Ureter (tissue), 1 donor: ENCODE measurements around the gene MOBP. TPM values are rescaled to one million over a fixed set of nuclear protein-coding genes. Genes with fewer than 3 reads are reported as not detected.

Experiments used
- DNase-seq: peaks from one replicate; pipeline ENCODE4 v3.0.0-alpha.2; 2020; ENCODE audit warnings: low spot score
- total RNA-seq: library from RNA; stranded (reverse); gene quantifications from one replicate; pipeline ENCODE4 v1.2.4, GENCODE V29; 2023
- donor health status: DM: yes; HTN: yes; CAD: no.

MOBP gene
- total RNA-seq, 1 donor from 2014 or later: not detected

- no peak for DNase-seq
These were observed 30.3 kb downstream of the MOBP start for GRCh38 chr3:39497753-39498152.

DNA sequence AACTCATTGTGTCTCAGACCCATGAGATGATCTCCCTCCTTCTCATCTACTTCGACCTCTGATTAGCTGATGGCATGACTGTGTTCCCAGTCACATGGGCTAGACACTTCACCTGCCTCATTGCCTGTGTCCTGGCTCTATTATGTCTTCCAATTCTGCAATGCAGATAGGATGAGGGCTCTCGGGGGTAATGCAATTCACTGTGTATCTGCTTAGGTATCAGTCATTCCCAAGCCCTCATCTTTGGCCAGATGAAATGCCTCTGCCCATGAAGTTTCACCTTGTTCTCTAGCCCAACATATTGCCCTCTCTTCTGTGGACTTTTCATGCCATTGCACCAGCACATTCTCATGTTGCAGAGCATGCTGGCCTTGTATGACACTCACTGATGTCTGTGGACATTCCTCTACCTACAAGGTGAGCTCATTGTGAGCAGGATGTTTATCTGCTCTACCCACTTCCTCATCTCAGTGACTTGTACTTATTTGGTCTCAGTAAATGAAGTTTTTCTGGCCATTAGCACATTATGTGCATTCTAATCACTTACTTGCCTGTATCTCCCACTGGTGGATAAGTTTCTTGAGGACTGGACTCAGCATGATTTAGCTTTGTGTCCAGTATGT lies 32.3 kb downstream of the MOBP start:
- no peak for DNase-seq

GRCh38 chr3:39501059-39501458 lies 33.6 kb downstream of the MOBP start:
- no peak for DNase-seq

GRCh38 chr3:39501968-39502837 lies 34.7 kb downstream of the MOBP start:
- DNase-seq: no peak

DNA sequence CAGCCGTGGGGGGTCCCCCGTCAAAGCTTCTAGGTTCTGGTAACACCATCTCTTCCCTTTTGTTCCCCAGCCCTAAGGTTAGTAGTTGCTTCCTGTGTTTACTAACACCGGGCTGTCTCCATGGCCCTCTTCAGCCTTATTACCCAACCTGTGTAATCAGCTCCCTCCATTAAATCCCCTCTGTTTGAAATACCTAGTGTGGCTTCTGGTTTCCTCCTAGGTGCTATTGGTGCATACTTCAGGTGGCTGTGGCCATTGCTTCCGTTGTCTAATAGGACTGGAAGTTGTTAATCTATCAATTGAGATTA lies 35.3 kb downstream of the MOBP start:
- DNase-seq: no peak

- DNase-seq: no peak
These were observed 38.6 kb downstream of the MOBP start for GRCh38 chr3:39505866-39506742.

GRCh38 chr3:39506863-39507262 lies 39.4 kb downstream of the MOBP start:
- no peak for DNase-seq

- DNase-seq: no peak
These were observed 46.4 kb downstream of the MOBP start for GRCh38 chr3:39513791-39514369.

- DNase-seq: no peak
These were observed 48.4 kb downstream of the MOBP start for GRCh38 chr3:39515681-39516441.

DNA sequence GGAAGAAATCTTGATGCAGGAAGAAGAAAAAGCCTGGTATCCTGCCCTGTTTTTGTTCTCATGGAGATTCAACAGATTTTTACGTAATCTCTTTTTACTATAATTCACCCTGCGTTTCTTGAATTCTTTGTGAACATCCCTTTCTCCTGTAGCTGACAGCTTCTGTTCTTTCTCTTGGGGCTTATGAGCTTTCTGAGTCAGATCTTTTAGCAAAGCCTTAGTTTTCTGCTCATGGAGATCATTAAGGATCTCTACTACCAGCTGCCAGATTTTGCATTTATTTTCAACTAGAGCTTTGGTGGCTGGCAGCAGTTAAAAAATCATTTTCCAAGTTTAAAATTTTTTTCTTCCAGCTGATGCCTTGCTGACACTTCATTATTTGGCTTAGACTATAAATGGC lies 51.6 kb downstream of the MOBP start:
- DNase-seq: no peak

- DNase-seq: no peak
These were observed 52.2 kb downstream of the MOBP start for GRCh38 chr3:39519554-39520288.

GRCh38 chr3:39521456-39521855 lies 54.0 kb downstream of the MOBP start:
- DNase-seq: no peak

- DNase-seq: no peak
These were observed 56.6 kb downstream of the MOBP start for GRCh38 chr3:39524107-39524506.

- DNase-seq: no peak
These were observed 61.4 kb downstream of the MOBP start for GRCh38 chr3:39528844-39529243.

GRCh38 chr3:39529577-39529976 lies 62.1 kb downstream of the MOBP start:
- no peak for DNase-seq

DNA sequence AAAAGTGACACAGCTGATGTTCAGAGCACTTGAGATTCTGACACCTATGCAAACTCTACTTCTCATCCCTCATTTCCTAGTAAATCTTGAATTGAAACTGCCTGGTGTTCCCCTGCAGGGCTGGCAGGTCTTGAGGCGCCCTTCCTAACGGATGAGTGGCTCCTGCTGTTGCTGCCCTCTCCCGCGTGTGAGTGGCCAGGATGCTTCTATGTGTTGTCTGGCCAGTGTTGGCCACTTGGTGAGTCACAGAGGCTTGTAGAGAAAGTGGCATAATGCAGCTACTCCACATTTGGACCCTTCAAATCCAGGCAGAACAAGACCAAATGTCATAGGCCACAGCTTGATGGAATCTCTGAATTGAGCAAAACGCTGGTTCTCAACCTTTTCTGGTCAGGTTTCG lies 63.6 kb downstream of the MOBP start:
- no peak for DNase-seq

- no peak for DNase-seq
These were observed 64.2 kb downstream of the MOBP start for GRCh38 chr3:39531665-39532064.

GRCh38 chr3:39532777-39533176 lies 65.3 kb downstream of the MOBP start:
- no peak for DNase-seq

DNA sequence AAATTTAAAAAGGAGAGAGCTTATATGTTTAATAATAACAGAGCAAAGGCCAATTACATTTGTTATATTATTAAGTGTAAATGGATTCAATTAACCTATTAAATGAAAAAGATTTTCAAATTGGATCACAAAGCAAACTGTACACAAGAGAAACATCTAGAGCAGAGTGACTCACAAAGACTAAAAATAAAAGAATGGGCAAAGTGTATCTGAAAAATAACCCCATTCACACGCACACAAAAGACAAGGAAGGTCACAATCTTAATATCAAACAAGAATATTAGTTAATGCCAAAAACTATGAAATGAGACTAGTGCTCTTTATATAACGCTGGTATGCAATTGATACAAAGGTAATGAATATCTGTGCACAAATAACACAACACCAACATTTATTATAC lies 65.7 kb downstream of the MOBP start:
- DNase-seq: no peak

DNA sequence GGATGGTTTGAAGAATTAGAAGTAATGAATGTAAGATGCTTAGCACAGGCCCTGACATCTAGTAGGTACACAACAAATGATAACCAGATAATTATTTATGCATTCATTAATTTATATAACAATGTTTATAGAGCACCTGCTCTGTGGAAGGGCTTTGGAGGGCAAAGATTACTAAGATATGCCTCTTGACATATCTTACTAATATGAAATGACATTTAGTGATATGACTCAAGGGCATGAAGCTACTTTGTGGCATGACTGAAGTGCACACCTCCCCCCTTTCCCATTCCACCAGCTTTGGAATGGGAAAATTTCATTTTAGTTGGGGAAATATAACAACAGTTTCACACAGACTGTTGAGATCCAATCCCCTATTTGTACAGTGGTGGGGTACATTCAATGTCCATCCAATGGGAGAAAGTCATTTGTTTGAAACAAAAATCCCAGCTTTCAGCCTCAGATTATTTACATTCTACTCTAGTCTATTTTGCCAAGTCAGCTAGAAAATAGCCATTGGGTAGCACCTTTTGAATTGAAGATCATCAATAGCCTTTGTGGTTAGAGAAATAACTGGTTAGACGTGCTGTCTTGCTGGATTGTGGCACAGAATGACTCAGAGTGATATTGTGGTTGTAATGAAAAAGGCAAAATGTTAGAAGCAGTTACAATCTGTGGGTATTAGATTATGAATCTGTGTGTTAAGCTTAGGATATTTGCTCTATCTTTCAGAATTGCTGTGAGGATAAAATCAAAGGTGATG lies 72.9 kb downstream of the MOBP start:
- no peak for DNase-seq
